GM12801 (cell line): ENCODE measurements around the gene TRIM49C.
"Not testable (repeated sequence)": the region's sequence is repeated elsewhere in the genome, so short reads cannot be mapped to it uniquely, and the experiment has no call there.

Source experiments
- CTCF ChIP-seq: IDR thresholded peaks from one replicate; pipeline ENCODE4 v1.5.1; 2011; ENCODE audit warnings: control low read depth; ENCODE audit not compliant: insufficient read length; ENCODE audit errors: extremely low read depth

Gene TRIM49C

GRCh38 chr11:90030806-90031205 lies at the start of gene TRIM49C:
Gene TRIM49C, plus strand, starts transcription at chr11:90031106. Its CDS starts 4,106 bp downstream, at chr11:90035212.
- not testable (repeated sequence) for TF ChIP-seq CTCF

- not testable (repeated sequence) for TF ChIP-seq CTCF
Measured at GRCh38 chr11:90085650-90086049, 54.7 kb downstream of the TRIM49C start, which contains the start of gene UBTFL1. Gene UBTFL1, plus strand, starts transcription at chr11:90085950. Its CDS starts 0 bp downstream, at chr11:90085950.
